A673 (cell line): ENCODE results near the gene TBC1D22A. TPM values are rescaled to one million over a fixed set of nuclear protein-coding genes. Genes with fewer than 3 reads are reported as not detected.

Experiments
- BruUV-seq: library from RNA; stranded (reverse); fragments of 400-500 nt; replicated peaks from 2 replicates; lab custom pipeline; 2021; lab: Mats Ljungman, UMichigan
- CTCF ChIA-PET: fragments of 300-600 bp; sonication (Branson Sonifier 250); formaldehyde crosslinking; loops from one replicate; lab custom pipeline; 2022; ENCODE audit warnings: antibody characterized with exemption; lab: Charles Lee
- POLR2A ChIA-PET: fragments of 300-600 bp; sonication (Branson Sonifier 250); formaldehyde crosslinking; loops from one replicate; lab custom pipeline; 2022; ENCODE audit warnings: antibody characterized with exemption; ENCODE audit not compliant: low non-redundant PET; lab: Charles Lee
- DNase-seq: peaks from one replicate; pipeline ENCODE4 v3.0.0-alpha.2; 2015; ENCODE audit warnings: low spot score
- H3K27ac ChIP-seq: fragments of 200-600 bp; sonication (generic); 2 replicates; pipeline ENCODE4 v1.5.1; 2016; ENCODE audit warnings: mixed run types, low read depth, mild to moderate bottlenecking, mixed read lengths, antibody characterized with exemption, low read length; ENCODE audit not compliant: poor library complexity, severe bottlenecking
- H3K27me3 ChIP-seq: fragments of 200-600 bp; sonication (generic); replicated peaks from 2 replicates; pipeline ENCODE4 v1.6.1; 2017; ENCODE audit warnings: mixed run types, low read depth, mild to moderate bottlenecking, mixed read lengths, antibody characterized with exemption, low read length; ENCODE audit not compliant: insufficient read depth, poor library complexity
- H3K36me3 ChIP-seq: fragments of 200-600 bp; sonication (generic); 2 replicates; pipeline ENCODE4 v1.6.1; 2016; ENCODE audit warnings: mixed run types, mild to moderate bottlenecking, mixed read lengths, antibody characterized with exemption, low read length; ENCODE audit not compliant: insufficient read depth, poor library complexity, severe bottlenecking
- H3K4me1 ChIP-seq: fragments of 200-600 bp; sonication (generic); 2 replicates; pipeline ENCODE4 v1.6.1; 2017; ENCODE audit warnings: mixed run types, mild to moderate bottlenecking, mixed read lengths, antibody characterized with exemption, low read length; ENCODE audit not compliant: insufficient read depth, poor library complexity, severe bottlenecking
- H3K4me3 ChIP-seq: fragments of 200-600 bp; sonication (generic); 2 replicates; pipeline ENCODE4 v1.5.1; 2016; ENCODE audit warnings: low read depth, mixed run types, mild to moderate bottlenecking, mixed read lengths, low read length; ENCODE audit not compliant: poor library complexity, severe bottlenecking
- H3K9me3 ChIP-seq: fragments of 200-600 bp; sonication (generic); 2 replicates; pipeline ENCODE4 v1.6.1; 2016; ENCODE audit warnings: mixed run types, low read depth, mild to moderate bottlenecking, mixed read lengths, antibody characterized with exemption, low read length; ENCODE audit not compliant: poor library complexity, severe bottlenecking
- EZH2 ChIP-seq: fragments of 200-600 bp; sonication (generic); IDR thresholded peaks from 2 replicates; pipeline ENCODE4 v1.6.1; 2017; ENCODE audit warnings: borderline replicate concordance, low read depth, mild to moderate bottlenecking, mixed read lengths, antibody characterized with exemption, low read length; ENCODE audit not compliant: poor library complexity, severe bottlenecking
- intact Hi-C: fragments of 100-400 bp; cut with micrococcal nuclease; formaldehyde crosslinking; loops from one replicate; pipeline ENCODE4 v1.10.0; 2022; ENCODE audit not compliant: unreplicated experiment
- total RNA-seq: library from RNA; stranded (reverse); gene quantifications from 2 replicates; pipeline ENCODE4 v1.2.3, GENCODE V29; 2021
- TF ChIP-seq, protein P1 (sequence below): fragments of 300-800, 200-600 bp; sonication (generic); conservative IDR thresholded peaks from 2 replicates; pipeline ENCODE4 v1.5.1; 2017; ENCODE audit warnings: low read depth, mild to moderate bottlenecking, antibody characterized with exemption, low read length, moderate library complexity, mixed read lengths

TBC1D22A gene
- total RNA-seq, 1 experiment from 2014 or later = 22.5 TPM

- DNase-seq = no peak
- Histone ChIP-seq H3K9me3 (peaks cover 5% of the 10 kb centered on the region), H3K4me3 (no peak overlapping the region), H3K27me3 (no peaks in the 10 kb centered on the region), H3K27ac (no peak overlapping the region), H3K36me3 (no peaks in the 10 kb centered on the region), H3K4me1 (no peaks in the 10 kb centered on the region)
- BruUV-seq = no TSS peak
- no peak for TF ChIP-seq EZH2
- TF ChIP-seq, protein P1, sequence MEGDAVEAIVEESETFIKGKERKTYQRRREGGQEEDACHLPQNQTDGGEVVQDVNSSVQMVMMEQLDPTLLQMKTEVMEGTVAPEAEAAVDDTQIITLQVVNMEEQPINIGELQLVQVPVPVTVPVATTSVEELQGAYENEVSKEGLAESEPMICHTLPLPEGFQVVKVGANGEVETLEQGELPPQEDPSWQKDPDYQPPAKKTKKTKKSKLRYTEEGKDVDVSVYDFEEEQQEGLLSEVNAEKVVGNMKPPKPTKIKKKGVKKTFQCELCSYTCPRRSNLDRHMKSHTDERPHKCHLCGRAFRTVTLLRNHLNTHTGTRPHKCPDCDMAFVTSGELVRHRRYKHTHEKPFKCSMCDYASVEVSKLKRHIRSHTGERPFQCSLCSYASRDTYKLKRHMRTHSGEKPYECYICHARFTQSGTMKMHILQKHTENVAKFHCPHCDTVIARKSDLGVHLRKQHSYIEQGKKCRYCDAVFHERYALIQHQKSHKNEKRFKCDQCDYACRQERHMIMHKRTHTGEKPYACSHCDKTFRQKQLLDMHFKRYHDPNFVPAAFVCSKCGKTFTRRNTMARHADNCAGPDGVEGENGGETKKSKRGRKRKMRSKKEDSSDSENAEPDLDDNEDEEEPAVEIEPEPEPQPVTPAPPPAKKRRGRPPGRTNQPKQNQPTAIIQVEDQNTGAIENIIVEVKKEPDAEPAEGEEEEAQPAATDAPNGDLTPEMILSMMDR = no peak
- intact Hi-C loops = no loop called here
- POLR2A ChIA-PET = no interaction called here
- CTCF ChIA-PET = no interaction called here
Observed at GRCh38 chr22:46925818-46926217, 163.4 kb downstream of the TBC1D22A start.

DNA sequence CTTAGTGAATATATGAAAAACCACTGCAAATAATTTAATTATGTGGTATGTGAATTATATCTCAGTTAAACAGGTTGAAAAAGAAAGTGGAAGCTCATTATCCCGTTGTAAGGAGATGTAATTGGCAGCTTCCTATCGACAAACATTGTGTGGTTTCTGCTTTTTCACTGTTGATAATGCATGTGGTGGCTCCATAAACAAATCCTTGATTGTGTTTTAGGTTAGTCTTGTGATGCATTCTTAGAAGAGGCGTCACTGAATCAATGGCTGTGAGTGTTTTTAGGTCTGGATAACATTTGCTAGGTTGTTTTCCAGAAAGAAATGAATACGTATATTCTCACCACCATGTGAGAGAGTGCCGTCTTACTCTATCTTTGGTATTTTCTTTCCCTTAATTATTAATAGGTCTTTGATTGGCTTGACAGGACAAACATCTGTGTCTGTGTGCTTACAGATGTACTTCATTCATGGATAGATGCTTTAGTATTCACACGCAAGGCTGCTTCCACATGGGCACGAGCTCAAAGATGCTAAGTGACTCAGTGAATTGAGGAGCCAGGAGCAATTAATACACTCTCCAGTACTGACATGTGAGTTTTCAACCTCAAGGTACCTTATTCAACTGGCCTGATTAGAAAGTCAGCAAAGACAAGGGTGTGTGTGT is 166.7 kb downstream of the TBC1D22A start:
- intact Hi-C loops = no loop called here
- H3K27ac ChIP-seq = no peak overlapping the region
- no peaks in the 10 kb centered on the region for H3K9me3 ChIP-seq
- no TSS peak for BruUV-seq
- no peaks in the 10 kb centered on the region for H3K4me1 ChIP-seq
- no peaks in the 10 kb centered on the region for H3K27me3 ChIP-seq
- no peaks in the 10 kb centered on the region for H3K36me3 ChIP-seq
- DNase-seq = no peak
- ChIA-PET CTCF (no interaction called here), POLR2A (no interaction called here)
- no peak overlapping the region for H3K4me3 ChIP-seq
- TF ChIP-seq, protein P1 = no peak
- TF ChIP-seq EZH2 = no peak

GRCh38 chr22:46929710-46930204 is 167.3 kb downstream of the TBC1D22A start:
- Histone ChIP-seq H3K36me3 (no peaks in the 10 kb centered on the region), H3K4me3 (no peak overlapping the region), H3K27me3 (no peaks in the 10 kb centered on the region), H3K9me3 (no peaks in the 10 kb centered on the region), H3K27ac (no peak overlapping the region), H3K4me1 (peaks cover 3% of the 10 kb centered on the region)
- BruUV-seq = no TSS peak
- intact Hi-C loops = no loop called here
- CTCF ChIA-PET = no interaction called here
- POLR2A ChIA-PET = no interaction called here
- TF ChIP-seq EZH2 = no peak
- TF ChIP-seq, protein P1 = no peak
- no peak for DNase-seq
